Epithelial cell of esophagus (primary cell): ENCODE results near the gene C6orf132.

Source experiments
- DNase-seq: peaks from one replicate; pipeline ENCODE4 v3.0.0; 2010; ENCODE audit warnings: low read depth
- H3K4me3 ChIP-seq: 2 replicates; pipeline ENCODE4 v1.5.1; 2011; ENCODE audit warnings: mild to moderate bottlenecking, low read length, control low read depth
- TF ChIP-seq, protein P1 (sequence below): IDR thresholded peaks from 2 replicates; pipeline ENCODE4 v1.5.1; 2011; ENCODE audit warnings: low read depth, mild to moderate bottlenecking, low read length, control low read depth, inconsistent platforms; ENCODE audit not compliant: insufficient read depth; ENCODE audit errors: missing control alignments

C6orf132 gene

DNA sequence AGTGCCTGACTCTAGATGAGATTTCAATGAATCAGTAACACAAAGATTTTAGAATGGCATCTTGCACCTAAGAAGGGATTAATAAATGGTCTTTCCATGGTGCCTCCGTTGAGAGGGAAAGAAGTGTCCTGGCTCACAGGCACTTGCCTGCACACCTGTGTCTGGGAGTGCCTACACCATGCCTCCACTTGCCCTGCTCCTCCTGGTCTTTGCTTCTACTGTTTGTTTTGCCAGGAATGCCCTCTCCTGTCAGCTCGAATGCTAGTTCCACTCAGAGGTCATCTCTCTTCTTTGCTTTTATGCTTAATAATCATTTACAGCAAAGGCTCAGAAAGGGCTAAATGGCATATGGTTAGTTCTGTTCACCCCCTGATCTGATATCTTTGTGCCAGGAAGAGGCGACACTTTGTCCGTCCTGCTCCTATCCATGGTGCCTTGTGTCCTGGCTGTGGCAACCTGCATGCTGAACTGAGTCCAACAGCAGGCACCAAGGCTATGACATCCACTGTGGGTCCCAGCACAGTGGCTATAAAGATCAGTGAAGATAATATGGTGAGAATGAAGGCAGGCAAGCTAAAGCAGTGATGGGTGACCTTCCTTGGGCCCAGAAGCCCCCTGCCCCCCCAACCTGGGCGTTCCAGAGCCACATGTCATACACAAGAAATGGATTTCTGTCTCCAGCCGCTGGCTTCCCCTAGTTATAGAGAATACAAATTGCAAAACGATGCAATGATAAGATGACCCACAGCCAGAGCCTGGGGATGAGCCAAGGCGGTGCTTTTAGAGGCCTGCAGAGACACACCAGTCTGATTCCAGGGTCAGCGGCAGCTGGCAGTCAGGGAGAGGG, 1.4 kb downstream of the C6orf132 start:
- peak; percentile 72 for DNase-seq
- TF ChIP-seq, protein P1, sequence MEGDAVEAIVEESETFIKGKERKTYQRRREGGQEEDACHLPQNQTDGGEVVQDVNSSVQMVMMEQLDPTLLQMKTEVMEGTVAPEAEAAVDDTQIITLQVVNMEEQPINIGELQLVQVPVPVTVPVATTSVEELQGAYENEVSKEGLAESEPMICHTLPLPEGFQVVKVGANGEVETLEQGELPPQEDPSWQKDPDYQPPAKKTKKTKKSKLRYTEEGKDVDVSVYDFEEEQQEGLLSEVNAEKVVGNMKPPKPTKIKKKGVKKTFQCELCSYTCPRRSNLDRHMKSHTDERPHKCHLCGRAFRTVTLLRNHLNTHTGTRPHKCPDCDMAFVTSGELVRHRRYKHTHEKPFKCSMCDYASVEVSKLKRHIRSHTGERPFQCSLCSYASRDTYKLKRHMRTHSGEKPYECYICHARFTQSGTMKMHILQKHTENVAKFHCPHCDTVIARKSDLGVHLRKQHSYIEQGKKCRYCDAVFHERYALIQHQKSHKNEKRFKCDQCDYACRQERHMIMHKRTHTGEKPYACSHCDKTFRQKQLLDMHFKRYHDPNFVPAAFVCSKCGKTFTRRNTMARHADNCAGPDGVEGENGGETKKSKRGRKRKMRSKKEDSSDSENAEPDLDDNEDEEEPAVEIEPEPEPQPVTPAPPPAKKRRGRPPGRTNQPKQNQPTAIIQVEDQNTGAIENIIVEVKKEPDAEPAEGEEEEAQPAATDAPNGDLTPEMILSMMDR = no peak
- peak overlapping the region; percentile 65 for H3K4me3 ChIP-seq

DNA sequence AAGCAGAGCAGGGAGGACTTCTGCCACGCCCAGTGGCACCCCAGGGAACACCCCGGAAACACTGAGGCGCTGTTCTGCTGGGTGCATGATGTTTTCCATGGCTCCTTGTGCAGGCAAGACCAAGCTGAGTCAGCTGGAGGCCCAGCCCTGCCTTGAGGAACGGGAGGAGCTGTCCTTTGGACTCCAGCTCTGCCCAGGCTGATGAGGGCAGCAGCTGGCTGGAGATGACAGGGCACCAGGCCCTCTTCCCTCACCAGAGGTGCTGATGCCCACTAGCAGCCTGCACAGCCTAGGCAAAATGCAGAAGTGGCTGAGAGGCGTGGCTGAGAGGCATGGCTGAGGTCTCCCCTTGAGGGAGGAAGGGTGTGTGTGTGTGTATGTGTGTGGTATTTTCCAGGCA, 2.4 kb downstream of the C6orf132 start:
- peak; percentile 91 for DNase-seq
- H3K4me3 ChIP-seq = peak overlapping the region; percentile 65

DNA sequence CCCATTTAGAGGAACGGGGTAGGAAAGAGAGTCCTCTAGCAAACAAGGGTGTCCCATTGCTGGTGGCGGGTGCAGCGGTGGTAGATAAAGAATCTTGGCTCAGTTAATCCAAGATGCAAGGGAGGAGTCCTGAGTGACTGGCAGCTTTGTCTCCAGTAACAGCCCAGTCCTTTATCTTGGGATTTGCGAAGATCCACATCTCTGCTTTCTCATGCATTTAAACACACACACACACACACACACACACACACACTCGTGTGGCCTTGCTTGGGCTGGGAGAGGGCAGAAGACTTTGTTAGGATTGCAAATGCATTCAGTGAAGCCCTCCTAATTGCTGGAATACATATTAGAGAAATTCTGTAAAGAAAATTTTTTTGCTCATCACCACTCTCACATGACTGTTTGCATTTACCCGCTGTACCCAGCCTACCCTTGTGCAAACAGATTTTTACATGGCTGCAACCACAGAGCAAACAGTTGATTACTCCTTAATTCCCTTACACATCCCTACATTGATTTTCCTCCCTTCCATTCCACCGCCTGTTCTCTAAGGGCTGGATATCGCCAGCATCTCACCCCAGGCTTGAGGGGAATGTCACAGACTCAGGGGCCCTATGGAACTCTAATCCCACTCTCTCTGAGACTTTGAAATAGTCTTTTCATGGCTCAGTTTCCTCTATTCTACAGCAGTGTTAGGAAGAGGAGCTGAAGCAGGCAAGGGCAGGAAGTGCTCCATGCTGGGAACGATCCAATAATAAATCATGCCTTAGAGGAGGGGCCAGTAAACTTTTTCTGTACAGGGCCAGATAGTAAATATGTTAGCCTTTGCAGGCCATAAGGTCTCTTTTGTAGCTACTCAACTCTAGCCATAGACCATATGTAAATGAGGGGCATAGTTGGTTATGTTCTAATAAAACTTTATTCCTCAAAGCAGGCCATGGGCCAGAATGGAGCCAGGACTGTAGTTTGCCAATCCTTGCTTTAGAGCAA, 3.5 kb downstream of the C6orf132 start:
- no peak for DNase-seq
- TF ChIP-seq, protein P1 = no peak
- H3K4me3 ChIP-seq = peak overlapping the region; percentile 22

More for the DNA sequence above, 2.4 kb downstream of the C6orf132 start:
- TF ChIP-seq, protein P1 = no peak

DNA sequence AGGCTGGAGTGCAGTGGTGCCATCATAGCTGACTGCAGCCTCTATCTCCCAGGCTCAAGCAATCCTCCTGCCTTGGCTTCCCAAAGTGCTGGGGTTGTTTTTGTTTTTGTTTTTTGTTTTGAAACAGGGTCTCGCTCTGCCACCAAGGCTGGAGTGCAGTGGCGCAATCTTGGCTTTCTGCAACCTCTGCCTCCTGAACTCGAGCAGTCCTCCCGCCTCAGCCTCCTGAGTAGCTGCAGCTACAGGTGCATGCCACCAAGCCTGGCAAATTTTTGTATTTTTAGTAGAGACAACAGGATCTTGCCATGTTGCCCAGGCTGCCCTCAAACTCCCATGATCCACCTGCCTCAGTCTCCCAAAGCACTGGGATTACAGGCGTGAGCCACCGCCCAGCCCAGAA, 4.2 kb downstream of the C6orf132 start:
- no peak overlapping the region for H3K4me3 ChIP-seq
- TF ChIP-seq, protein P1 = no peak
- no peak for DNase-seq

DNA sequence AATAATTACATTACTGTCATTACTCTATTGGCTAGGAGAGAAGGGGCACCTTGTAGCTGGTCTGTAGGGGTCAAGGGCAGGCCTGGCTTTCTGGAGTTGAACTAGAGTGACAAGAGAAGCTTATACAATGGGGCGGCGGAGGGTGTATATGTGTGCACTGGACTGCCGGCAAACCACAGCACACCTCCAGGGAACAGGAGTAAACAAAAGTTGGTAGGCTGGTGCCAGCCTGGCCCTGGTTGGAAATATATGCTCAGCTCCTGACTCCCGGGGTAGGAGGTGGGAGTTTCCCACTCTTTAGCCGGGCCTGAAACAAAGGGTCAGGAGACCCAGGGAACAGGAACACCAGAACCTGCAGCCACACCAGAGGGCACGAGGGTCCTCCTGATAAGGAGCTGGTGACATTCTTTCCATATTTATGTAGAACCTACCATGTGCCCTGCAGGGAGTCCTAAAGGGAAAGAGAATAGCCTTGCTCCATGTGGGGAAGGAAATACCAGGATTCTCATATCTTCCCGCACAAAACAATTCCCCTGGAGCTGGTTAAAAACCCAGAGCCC, 5.1 kb downstream of the C6orf132 start:
- DNase-seq = peak; percentile 53
- TF ChIP-seq, protein P1 = no peak
- H3K4me3 ChIP-seq = peak overlapping the region; percentile 28

DNA sequence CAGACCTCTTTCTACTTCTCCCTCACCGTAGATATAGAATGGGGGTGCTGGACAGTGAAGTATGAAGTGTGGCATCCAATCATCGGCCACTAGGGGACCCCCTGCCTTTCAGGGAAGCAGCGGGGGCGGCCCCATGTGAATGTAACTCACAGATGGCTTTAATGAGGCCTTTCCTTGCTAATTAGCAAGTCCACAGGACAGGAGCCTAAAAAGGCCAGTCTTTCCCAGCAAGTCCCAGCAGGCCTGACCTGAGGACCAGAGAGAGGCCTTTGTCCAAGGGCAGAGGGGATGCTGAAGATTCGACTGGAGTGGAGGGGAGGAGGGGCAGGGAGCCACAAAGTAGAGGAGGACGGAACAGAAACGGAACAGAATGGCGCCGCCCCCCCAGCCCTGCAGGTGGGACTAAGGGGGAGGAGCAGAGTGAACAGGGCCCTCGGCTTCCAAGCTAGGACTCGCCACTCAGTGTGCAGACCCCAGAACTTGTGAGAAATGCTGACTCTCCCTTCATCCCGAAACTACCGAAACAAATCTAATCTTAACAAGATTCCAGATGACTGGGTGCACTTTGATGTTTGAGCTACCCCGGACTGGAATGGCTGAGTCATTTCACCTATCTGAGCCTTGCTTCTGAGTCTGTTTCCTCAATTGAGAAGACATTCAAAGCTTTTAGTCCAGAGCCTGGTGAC, 5.8 kb downstream of the C6orf132 start:
- peak; percentile 85 for DNase-seq
- peak overlapping the region; percentile 28 for H3K4me3 ChIP-seq
- TF ChIP-seq, protein P1 = peak; percentile 12
